Adrenal gland (tissue), 5 donors: ENCODE data around the gene AGL.

Experiments
- CTCF ChIP-seq, 6 experiments: fragments of 450-650 bp in 4 of 6; fragments of 200-600 bp in 2 of 6; sonication (generic) in 1 of 6; IDR thresholded peaks; 1 replicate in 5 of 6; 2 replicates in 1 of 6; pipeline versions ENCODE4 v1.5.1 to v1.8.0; 2016 to 2021; ENCODE audit warnings: antibody characterized with exemption in 6 of 6, mild to moderate bottlenecking in 2 of 6, moderate library complexity in 1 of 6
- POLR2A ChIP-seq, 2 donors: fragments of 450-650 bp; IDR thresholded peaks; one replicate each; pipeline ENCODE4 v1.6.1; 2017; ENCODE audit warnings: antibody characterized with exemption in 2 of 2, mild to moderate bottlenecking in 2 of 2, moderate library complexity in 1 of 2
- donor health status: DM: no; HTN: no; CAD: no.

DNA sequence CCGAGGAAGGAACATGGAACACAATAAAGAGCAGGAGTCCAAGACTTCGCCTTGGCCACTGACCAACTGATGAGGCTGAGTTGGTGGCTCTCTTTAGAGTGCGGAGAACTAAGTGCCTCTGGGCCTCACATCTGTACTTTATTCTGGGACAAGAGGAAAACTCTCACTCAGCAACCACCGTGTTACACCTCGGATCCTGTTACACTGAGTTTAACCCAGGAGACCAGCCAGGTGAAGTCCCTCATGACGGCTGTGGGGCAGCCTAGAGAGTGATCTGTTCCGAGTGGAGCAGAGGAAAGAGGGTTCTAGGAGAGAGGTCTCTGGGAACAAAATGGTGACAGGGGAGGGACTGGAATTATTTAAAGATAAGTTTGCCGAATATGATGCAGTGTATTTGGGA, 33.5 kb upstream of the AGL start:
- TF ChIP-seq CTCF (IDR thresholded peaks at IDR 0.05), result no peak
- no peak for TF ChIP-seq POLR2A (IDR thresholded peaks at IDR 0.05)
